ENCODE results near the gene TLE6.

DNA sequence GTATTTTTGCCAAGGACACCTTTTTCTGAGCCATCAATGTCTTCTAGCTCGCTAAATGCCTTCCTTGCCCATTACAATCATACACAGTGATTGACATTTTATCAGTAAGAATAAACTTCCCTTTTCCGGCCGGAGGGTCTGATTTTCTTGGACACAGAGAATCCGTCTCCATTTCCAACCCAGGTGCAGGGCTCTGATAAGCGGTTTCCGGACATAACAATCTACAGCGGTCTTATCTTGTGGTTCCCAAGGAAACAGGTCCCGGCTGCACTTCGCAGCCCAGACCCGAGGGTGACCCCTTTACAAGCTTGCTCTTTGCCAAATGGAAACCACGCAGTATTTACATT lies 27.5 kb upstream of the TLE6 start:
- TF ChIP-seq, protein P1, sequence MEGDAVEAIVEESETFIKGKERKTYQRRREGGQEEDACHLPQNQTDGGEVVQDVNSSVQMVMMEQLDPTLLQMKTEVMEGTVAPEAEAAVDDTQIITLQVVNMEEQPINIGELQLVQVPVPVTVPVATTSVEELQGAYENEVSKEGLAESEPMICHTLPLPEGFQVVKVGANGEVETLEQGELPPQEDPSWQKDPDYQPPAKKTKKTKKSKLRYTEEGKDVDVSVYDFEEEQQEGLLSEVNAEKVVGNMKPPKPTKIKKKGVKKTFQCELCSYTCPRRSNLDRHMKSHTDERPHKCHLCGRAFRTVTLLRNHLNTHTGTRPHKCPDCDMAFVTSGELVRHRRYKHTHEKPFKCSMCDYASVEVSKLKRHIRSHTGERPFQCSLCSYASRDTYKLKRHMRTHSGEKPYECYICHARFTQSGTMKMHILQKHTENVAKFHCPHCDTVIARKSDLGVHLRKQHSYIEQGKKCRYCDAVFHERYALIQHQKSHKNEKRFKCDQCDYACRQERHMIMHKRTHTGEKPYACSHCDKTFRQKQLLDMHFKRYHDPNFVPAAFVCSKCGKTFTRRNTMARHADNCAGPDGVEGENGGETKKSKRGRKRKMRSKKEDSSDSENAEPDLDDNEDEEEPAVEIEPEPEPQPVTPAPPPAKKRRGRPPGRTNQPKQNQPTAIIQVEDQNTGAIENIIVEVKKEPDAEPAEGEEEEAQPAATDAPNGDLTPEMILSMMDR (conservative IDR thresholded peaks at IDR 0.05), result no peak
- no peak for TF ChIP-seq ZFX (IDR thresholded peaks at IDR 0.05)
